GM21360 (cell line): Measurements from ENCODE around the gene TGM1.
A peak's percentile ranks its signal among the peaks of the same experiment; 100 is the strongest.
"Not testable (repeated sequence)": the region's sequence is repeated elsewhere in the genome, so short reads cannot be mapped to it uniquely, and the experiment has no call there.

Source experiments
- ATAC-seq: cut with Tn5 transposase; IDR thresholded peaks from one replicate; pipeline ENCODE4 v1.9.1; 2021; ENCODE audit warnings: mild to moderate bottlenecking, moderate library complexity; ENCODE audit not compliant: unreplicated experiment

The TGM1 gene

DNA sequence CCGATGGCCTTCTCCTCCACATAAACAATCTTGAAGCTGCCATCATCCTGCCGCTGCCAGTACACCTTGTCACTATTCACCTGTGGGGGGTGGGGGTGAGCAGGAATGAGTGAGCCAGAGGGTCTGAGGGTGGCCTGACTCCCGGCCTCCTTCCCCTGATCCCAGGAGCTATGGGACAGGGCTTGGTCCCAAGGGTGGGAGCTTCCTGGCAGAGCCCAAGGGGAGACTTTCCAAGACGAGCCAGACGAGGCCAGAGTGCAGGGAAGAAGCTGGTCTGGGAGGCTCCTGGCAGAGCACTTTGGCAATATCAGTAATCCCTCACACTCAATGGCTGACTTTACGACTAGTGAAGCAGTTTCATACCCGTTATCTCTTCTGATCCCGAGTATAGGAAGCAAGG is 7.5 kb downstream of the TGM1 start:
- ATAC-seq, result no peak

DNA sequence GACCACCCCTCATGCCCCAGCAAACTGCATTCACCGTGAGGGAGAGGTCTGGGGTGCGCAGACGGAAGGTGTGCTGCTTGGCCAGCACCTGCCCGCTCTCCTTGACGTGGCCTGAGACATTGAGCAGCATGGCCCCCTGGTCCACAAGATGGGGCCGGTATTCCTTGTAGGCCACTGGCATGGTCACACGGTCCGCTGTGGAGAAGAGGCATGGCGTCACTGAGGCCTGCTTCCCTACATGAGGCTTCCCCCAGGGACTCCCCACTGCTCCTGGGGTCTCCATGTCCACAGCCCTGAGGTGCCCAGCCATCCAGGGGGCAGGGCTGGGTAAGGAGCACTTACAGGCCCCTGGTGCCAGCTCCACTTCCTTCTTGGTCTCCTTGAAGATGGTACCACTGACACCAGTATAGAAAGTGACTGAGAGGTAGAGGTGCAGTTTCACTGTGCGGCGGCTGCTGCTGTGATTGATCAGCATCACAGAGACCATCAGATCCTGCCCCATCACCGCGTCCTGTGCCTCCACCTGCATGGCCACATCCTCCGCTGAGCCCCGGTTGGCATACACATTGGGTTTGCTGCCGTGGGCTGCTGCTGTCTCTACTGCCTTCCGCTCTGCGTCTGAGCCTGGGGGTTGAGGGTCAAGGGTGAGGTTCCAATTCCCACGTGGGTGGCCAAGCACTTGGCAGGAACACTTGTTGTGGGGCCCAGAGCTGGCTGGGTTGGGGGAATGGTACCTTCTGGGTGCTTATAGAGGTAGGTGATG is 8.2 kb downstream of the TGM1 start:
- ATAC-seq, result no peak

DNA sequence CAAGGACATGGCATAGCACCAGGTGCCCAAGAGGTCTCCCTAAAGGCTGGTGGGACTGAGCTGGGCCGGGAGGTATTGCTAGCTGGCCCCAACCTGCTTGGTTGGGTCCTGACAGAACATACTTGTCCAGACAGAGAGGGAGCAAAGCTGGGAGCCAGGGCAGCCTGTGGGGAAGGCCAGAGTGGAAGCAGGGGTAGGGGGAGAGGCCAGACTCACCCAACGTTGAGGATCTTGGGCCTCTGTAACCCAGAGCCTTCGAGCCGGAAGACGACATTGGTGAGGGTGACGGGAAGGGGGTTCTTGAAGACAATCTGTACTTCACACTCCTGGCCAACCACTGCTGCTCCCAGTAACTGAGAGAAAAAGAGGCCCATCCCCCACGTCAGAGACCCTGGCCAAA is 9.0 kb downstream of the TGM1 start:
- no peak for ATAC-seq

DNA sequence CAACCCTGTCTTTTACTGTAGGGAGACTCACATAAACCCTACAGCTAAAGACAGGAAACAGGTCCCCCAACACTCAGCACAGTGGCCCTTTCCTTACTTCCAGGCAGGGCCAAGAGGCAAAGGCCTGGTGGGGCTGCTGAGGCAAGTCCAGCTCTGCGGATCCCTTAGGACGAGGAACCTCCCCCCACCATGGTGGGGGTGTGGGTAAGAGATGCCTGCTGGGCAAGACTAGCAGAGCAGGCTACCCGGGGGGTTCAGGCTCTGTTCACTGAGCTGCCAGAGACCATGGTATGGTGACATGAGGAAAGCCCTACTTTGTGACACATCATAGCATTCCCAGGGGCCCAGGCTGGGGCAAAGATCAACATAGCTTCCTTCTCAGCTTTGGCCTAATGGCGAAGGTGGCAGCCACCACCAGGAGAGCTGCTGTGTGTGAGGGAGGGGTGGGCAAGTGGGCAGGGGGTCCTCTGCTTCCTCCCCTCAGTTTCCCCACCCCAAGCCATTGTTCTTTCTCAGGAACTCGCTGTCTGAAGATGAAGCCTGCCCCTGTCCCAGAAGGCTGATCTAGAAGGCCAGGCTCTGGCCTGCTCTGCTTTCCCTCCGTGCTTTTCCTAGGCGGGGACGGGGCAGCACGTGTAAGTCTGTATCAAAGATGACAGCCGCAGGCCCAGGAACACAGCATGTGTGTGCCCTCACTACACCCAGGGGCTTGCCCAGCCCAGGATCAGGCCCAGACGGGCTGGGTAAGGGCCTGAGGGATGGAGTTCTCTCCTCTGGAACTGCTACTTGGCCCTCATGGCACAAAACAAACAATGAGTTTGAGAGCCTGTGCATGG is 10.5 kb downstream of the TGM1 start:
- ATAC-seq, result no peak

DNA sequence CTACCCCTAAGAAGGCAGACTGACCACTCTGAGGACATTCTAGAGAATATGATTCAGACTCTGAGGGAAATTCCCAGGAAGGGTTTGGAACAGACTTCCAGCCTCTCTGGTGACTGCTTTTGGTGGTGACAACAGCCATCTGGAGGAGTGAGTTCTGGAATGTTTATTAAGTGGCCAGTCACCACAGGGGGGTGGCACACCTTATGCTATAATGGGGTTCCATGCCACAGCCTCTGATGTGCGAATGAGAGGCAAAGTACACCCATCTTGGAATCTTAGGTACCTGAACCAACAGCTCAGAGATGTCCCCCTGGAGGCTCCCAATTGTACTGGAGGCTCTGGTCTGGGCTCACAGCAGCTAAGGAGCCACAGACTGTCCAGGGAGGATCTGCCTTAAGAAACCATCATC is 11.1 kb downstream of the TGM1 start:
- no peak for ATAC-seq

DNA sequence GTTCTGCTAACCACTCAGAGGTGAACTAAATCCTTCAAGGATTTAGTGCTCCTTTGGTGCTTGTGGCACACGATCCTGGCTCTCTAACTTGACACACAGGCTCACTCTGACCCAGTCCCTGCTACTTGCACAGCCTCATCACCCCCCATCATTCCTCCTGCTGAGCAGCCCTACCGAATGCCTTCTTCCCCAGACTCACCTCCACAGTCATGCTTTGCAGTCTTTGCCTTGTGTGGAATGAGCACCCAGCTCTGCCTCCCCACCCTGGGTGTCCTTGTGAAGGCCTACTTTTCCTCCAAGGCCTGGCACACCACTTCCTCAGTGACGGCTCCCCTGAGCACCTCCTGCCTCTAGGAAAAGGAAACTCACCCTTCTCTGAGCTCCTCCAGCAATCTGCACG is 12.6 kb downstream of the TGM1 start:
- no peak for ATAC-seq

DNA sequence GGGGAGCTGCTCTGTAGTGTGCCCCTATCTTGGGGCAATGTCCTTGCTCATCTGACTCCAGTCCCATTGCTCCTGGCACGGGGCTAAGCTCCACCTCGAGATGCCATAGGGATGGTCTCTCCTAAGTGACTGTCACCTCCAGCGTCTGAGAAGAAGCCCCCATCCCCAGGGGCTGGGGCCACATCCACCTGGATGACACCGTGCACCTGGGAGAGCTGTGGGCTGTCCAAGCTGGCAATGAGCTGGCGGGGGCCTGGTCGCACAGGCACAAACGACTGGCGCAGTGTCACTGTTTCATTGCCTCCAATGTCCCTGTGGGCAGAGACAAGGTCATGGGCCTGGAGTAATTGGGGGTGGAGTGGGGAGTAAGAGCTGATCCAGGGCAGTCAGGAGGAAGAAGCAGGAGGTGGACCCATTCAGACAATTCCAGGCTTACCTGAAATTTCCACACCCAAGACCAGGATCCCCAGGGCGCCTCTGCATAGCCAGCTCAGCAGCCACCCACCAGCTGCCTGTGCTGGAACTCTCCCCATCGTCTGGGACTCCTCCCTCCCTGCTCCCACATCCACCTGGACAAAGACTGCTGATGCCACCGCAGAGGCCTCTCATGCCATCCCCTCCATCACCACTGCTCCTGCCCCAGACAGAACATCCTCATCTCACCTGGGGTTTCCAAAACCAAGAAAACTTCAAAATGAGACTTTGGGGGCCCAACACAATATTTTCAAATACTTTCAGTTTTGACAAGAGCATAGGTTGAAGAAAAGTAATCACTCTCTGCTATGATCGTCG is 13.6 kb downstream of the TGM1 start:
- ATAC-seq, result no peak

DNA sequence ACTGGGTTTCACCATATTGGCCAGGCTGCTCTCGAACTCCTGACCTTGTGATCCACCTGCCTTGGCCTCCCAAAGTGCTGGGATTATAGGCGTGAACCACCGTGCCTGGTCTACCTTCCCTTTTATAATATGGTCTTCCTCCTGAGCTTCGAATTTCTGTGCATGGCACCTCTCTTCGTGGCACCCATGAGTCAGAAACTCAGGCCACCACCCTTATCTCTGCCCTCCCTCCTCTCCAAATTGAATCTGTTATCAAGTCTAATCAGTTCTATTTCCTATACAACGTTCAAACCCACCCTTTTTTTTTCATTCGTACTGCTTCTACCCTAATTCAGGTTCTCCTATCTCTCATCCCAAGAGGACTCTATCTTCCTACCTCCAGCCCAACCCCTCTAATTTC is 15.6 kb downstream of the TGM1 start:
- ATAC-seq, result no peak

DNA sequence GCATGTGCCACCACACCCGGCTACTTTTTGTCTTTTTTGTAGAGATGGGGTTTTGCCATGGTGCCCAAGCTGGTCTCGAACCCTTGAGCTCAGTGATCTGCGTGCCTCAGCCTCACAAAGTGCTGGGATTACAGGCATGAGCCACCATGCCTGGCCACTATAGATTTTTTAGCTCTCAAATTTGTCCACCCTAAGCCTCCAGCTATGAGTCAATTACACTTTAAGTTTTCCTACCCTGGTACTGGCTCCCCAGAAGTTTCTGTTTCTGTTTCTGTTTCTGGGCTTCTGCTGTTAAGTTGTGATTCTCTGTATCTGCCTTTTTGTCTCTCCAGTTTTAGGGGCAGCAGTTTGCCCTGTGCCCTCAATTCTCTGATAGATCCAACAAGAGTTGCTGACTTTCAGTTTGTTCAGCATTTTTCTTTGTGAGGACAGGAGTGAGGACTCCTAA is 16.2 kb downstream of the TGM1 start:
- ATAC-seq, result no peak

DNA sequence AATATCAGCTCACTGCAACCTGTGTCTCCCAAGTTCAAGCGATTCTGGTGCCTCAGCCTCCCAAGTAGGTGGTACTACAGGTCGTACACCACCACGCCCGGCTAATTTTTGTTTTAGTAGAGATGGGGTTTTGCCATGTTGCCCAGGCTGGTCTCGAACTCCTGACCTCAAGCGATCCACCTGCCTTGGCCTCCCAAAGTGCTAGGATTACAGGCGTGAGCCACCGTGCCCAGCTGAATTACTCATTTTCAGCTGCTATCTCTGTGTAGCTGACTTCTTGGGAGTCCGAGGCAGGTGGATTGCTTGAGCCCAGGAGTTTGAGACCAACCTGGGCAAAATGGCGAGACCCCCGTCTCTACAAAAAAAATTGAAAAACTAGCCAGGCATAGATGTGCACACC is 17.6 kb downstream of the TGM1 start:
- ATAC-seq, result not testable (repeated sequence)

DNA sequence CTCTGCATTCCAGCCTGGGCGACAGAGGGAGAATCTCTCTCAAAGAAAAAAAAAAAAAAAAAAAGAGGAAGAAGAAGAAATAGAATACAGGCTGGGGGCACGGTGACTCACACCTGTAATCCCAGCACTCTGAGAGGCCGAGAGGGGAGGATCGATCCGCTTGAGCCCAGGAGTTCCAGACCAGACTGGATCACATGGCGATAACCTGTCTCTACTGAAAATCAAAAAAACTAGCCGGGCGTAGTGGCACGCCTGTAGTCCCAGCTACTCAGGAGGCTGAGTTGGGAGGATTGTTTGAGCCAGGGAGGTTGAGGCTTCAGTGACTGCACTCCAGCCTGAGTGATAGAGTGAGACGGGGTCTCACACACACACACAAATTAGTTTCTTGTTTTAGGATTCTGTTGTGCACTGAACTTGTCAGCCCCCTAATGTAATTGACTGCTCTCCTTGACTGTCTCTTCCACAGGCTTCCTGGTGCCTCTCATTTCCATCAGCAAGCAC is 19.6 kb downstream of the TGM1 start:
- no peak for ATAC-seq

DNA sequence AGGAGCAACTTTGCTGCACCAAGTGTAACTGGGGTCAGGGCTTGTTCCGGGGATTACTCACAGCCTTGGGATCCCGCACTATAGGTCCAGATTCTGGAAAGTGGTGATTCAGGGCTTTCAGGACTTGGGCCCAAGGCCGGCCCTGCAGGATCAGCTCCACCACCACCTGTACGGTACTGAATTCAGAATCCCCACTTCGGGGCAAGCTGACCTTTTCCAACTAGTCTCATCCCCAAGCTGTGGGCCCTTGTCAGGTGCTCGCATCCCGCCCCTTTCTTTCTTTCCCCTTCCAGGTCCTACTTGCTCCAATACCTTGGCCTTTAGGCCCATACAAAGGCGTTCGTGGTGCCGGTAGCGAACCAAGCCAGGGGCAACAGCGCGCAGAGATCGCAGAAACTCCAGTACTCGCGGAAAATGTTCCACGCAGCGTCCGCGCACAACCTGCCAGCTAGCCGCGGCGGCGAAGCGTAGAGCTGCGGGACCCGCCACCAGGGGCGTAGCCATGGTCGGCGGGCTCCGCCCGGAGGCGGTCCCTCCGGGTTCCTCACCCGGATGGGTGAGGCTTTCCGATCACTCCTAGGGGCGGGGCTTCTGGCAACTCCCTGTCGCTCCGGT is 21.0 kb downstream of the TGM1 start:
- ATAC-seq, result peak; percentile 74

DNA sequence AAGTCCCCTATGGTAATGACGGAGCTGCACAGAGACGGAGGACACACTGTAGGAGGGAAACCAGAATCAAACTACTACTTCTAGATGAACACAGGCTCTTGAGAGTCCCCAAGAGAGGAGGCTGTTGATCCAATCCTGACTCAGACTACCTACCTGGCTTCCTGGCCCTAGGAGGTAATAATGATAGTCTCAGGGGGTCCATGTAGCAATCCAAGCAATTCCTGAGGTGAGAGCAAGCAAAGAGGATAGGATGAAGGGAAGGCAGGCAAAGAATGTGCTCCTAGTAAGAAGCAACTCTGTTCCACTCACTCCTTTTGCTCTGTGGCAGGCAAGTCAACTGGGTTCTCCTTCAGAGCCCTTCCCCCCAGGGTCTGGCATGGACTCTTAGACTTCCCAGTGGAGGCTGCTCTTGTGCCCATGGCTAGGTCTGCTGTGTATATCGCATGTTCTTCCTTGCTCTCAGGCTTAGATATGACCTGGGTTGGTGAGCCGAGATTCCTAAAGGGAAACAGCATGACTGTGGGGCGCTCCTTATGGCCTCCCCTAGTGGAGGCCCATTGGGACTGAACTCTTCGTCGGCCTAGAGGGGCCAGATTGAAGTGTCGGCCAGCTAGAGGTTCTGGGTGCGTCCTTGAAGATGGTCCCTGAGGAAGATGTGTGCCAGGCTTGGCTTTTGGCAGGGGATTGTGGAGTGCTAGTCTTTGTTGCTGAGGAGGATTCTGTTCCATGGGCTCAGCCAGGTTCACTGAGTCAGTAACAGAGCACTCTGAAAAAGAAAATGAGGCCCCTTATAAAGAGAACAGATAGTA is 22.7 kb downstream of the TGM1 start:
- no peak for ATAC-seq

DNA sequence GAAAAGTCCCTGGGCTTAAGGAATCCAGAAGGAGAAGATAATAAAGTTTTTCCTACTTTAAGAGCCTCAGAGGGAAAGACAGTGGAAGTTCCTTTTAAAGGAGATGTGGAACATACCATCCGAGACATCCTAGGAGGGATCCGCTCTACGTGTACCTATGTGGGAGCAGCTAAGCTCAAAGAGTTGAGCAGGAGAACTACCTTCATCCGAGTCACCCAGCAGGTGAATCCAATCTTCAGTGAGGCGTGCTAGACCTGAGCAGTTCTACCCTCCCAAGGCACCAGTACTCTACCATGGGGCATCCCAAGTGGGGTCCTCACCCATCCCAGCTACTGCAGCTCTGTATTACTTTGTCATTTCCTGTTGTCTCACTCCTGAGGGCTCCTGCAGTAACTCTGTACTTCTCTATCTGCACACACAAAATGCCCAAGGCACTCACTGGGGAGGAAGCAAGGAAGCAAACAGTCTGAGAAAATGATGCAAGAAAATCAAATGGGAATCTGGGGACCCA is 24.4 kb downstream of the TGM1 start:
- no peak for ATAC-seq

DNA sequence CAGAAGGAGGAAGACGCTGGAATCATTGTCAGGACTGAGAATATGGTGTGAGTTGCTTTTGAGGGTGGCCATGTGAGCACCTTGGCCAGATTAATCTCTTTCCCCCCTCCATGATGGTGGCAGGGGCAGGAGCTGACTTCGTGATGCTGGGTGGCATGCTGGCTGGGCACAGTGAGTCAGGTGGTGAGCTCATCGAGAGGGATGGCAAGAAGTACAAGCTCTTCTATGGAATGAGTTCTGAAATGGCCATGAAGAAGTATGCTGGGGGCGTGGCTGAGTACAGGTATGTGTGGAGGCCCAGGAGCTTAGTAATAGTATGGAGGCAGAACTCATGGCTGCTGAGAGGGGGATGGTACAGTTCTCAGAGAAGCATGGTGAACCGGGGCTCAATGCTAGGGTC is 24.9 kb downstream of the TGM1 start:
- ATAC-seq, result no peak

DNA sequence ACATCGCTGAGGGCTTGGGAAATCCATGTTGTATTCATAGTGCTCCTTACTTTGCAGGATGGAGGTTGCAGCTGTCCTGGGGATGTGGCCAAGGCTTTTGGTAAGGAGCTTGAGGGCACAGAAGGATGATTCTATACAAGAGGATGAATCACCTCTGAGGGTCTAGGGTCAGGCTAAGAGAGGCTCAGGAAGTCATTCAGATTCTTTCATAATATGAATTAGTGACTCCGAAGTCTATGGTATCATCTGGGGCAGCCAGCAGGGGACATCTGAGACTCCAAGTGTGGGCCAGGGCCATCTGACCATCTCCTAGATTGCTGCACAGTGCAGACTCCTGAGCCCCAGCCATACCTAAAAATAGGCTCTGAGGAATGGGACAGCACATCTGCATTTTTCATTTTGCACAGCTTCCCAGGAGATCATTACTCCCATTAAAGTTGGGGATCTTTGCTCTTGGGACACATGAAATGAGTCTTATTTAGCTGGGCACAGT is 25.5 kb downstream of the TGM1 start:
- ATAC-seq, result no peak

DNA sequence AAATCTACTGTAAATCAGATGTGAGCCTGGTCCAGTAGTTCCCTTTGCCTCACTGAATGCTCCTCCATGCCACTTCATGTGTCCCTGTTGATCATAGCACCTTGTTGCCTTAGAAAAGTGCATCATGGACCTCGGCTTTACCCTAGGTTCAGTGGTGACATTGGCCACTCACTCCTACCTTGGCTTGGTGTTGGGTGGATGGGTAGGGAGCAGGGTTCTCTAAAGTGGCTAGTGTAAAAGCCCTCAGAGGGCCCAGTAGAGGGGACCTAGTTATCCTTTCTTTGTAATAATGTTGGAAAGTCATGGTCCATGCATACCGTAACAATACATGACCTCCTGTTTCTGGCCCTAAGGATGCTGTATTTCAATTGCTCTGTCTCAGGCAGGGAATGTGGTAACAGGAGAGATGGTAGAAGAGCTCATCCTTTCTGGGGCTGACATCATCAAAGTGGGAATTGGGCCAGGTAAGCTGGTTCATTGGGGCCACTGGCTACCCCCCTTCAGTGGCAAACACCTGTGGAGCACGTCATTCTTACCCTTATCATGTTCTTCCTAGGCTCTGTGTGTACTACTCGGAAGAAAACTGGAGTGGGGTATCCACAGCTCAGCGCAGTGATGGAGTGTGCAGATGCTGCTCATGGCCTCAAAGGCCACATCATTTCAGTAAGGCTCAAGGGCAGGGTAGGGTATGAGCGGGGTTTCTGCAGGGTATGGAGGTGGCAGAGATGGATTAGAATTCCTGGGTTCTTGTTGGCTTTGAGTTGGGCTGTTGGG is 26.1 kb downstream of the TGM1 start:
- no peak for ATAC-seq

DNA sequence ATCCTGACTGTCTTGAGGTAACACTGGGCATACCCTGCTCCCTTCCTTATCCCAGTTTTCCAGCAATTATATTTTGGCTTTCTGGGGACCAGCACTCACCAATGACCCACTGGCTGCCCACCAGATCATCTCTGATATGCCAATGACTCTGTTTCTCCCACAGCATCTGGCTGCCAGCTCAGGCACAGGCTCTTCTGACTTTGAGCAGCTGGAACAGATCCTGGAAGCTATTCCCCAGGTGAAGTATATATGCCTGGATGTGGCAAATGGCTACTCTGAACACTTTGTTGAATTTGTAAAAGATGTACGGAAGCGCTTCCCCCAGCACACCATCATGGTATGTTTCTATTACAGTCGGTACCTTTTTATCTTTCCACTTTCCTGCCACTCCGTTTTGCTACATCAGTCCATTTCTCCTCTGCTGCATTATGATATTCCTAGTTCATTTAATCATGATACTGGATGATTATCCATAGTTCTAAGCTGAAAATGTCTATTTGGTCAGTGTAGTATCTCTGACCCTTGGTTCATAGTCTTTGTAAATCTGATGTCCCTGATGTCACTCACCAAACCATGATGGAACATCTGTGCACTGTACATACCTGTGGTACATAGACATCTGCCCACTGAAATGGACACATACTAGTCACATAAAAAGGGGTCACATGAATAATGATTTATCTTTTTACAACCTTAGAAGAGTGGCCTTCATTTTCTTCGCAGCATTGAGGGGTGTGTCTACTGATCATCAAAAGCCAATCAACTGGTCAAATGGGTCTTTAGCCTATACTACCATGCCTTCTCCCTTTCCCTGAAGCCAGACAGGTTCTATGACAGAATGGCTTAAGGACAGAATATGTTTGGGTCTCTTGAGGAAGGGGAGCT is 26.9 kb downstream of the TGM1 start:
- ATAC-seq, result no peak
